PC-3 (cell line): ENCODE results near the gene PAK3. TPM values are rescaled to one million over a fixed set of nuclear protein-coding genes. Genes with fewer than 3 reads are reported as not detected.

ENCODE experiments used
- ATAC-seq: fragments of 200-7000 bp; cut with Tn5 transposase; 2 replicates; pipeline ENCODE4 v1.9.1; 2020; ENCODE audit warnings: mild to moderate bottlenecking, moderate library complexity
- BruUV-seq: library from RNA; stranded (reverse); fragments of 400-500 nt; replicated peaks from 2 replicates; lab custom pipeline; 2021; lab: Mats Ljungman, UMichigan
- CTCF ChIA-PET: fragments of 300-600 bp; sonication (Branson Sonifier 250); formaldehyde crosslinking; loops from one replicate; lab custom pipeline; 2022; ENCODE audit warnings: antibody characterized with exemption; lab: Charles Lee
- POLR2A ChIA-PET: fragments of 300-600 bp; sonication (Branson Sonifier 250); formaldehyde crosslinking; loops from one replicate; lab custom pipeline; 2022; ENCODE audit warnings: antibody characterized with exemption; ENCODE audit not compliant: unreplicated experiment; lab: Charles Lee
- DNase-seq: peaks from one replicate; pipeline ENCODE4 v3.0.0-alpha.2; 2015
- H2AFZ ChIP-seq: fragments of 300-600 bp; sonication (generic); 2 replicates; pipeline ENCODE4 v1.6.0; 2016; ENCODE audit warnings: antibody characterized with exemption, low read length
- H3F3A ChIP-seq: fragments of 300-600 bp; sonication (generic); one replicate; pipeline ENCODE4 v1.6.0; 2017; ENCODE audit warnings: antibody characterized with exemption, low read length, control low read depth, mild to moderate bottlenecking; ENCODE audit not compliant: unreplicated experiment
- H3K27ac ChIP-seq: fragments of 300-600 bp; sonication (generic); 2 replicates; pipeline ENCODE4 v1.5.1; 2016; ENCODE audit warnings: mild to moderate bottlenecking, low read length
- H3K27me3 ChIP-seq: fragments of 300-600 bp; sonication (generic); 2 replicates; pipeline ENCODE4 v1.6.1; 2016; ENCODE audit warnings: low read length, mixed read lengths
- H3K36me3 ChIP-seq: fragments of 300-600 bp; sonication (generic); 2 replicates; pipeline ENCODE4 v1.6.1; 2016; ENCODE audit warnings: low read depth, mixed run types, low read length, mixed read lengths
- H3K4me1 ChIP-seq: fragments of 300-600 bp; sonication (generic); 2 replicates; pipeline ENCODE4 v1.5.1; 2016; ENCODE audit warnings: low read length; ENCODE audit not compliant: insufficient read depth
- H3K4me2 ChIP-seq: fragments of 300-600 bp; sonication (generic); 2 replicates; pipeline ENCODE4 v1.6.0; 2016; ENCODE audit warnings: low read length
- H3K4me3 ChIP-seq: fragments of 300-600 bp; sonication (generic); 2 replicates; pipeline ENCODE4 v1.5.1; 2016; ENCODE audit warnings: mild to moderate bottlenecking, low read length, mixed read lengths
- H3K79me2 ChIP-seq: fragments of 300-600 bp; sonication (generic); 2 replicates; pipeline ENCODE4 v1.6.1; 2017; ENCODE audit warnings: low read length, mixed read lengths
- H3K9ac ChIP-seq: fragments of 300-600 bp; sonication (generic); 2 replicates; pipeline ENCODE4 v1.6.0; 2016; ENCODE audit warnings: mild to moderate bottlenecking, low read length
- H3K9me2 ChIP-seq: fragments of 300-600 bp; sonication (generic); replicated peaks from 2 replicates; pipeline ENCODE4 v1.6.1; 2016; ENCODE audit warnings: mixed run types, low read length, mixed read lengths
- H3K9me3 ChIP-seq: fragments of 300-600 bp; sonication (generic); 2 replicates; pipeline ENCODE4 v1.6.1; 2016; ENCODE audit warnings: low read length, mixed read lengths
- H4K20me1 ChIP-seq: fragments of 300-600 bp; sonication (generic); 2 replicates; pipeline ENCODE4 v1.6.1; 2016; ENCODE audit warnings: low read length, mixed read lengths
- EZH2 ChIP-seq: fragments of 300-600 bp; sonication (generic); IDR thresholded peaks from one replicate; pipeline ENCODE4 v1.6.1; 2017; ENCODE audit warnings: antibody characterized with exemption, mild to moderate bottlenecking, low read length; ENCODE audit not compliant: unreplicated experiment
- EZH2phosphoT487 ChIP-seq: fragments of 300-600 bp; sonication (generic); IDR thresholded peaks from 2 replicates; pipeline ENCODE4 v1.6.1; 2018; ENCODE audit warnings: mild to moderate bottlenecking, antibody characterized with exemption, low read length, borderline replicate concordance
- intact Hi-C: fragments of 100-400 bp; cut with micrococcal nuclease; formaldehyde crosslinking; loops from 2 replicates; pipeline ENCODE4 v1.9.0; 2023
- total RNA-seq: library from RNA; depleted of rRNA; stranded (reverse); fragments of >200 nt; gene quantifications from 2 replicates; pipeline ENCODE4 v1.2.3, GENCODE V29; 2014
- TF ChIP-seq, protein P1 (sequence below): fragments of 300-600 bp; sonication (generic); conservative IDR thresholded peaks from 2 replicates; pipeline ENCODE4 v1.5.1; 2017; ENCODE audit warnings: antibody characterized with exemption, low read depth, mild to moderate bottlenecking, low read length

PAK3 gene
- total RNA-seq, 1 experiment from 2014 or later: 2.0 TPM

DNA sequence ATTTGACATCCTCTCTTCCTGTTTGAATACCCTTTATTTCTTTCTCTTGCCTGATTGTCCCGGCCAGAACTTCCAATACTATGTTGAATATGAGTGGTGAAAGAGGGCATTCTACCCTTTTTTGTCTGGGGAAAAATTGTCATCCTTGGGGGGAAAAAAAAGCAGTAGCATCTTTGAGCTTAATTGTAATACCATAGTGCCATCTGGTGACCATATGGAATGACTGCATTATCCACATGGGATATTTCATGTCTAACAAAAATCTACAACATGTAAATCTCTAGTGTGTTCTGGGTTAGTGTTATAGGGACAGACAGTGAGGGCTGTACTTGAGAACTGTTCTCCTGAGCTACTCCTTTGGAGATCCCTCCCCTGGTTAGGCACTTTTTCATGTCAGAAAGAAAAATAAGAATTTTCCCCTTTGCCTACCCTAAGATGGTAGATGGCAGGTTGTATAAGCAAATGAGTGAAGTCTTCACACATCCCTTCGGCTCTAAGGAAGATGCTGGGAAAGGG lies 148.3 kb downstream of the PAK3 start:
- peaks cover 24% of the 10 kb centered on the region for H3K27me3 ChIP-seq
- POLR2A ChIA-PET: no interaction called here
- no peaks in the 10 kb centered on the region for H3K79me2 ChIP-seq
- H2AFZ ChIP-seq: no peak overlapping the region
- H3K36me3 ChIP-seq: no peaks in the 10 kb centered on the region
- no peak overlapping the region for H3K27ac ChIP-seq
- H4K20me1 ChIP-seq: no peaks in the 10 kb centered on the region
- BruUV-seq: no TSS peak
- no peak overlapping the region for H3K9ac ChIP-seq
- no peaks in the 10 kb centered on the region for H3K4me1 ChIP-seq
- ATAC-seq (no peak), DNase-seq (peak; percentile 10)
- TF ChIP-seq, protein P1, sequence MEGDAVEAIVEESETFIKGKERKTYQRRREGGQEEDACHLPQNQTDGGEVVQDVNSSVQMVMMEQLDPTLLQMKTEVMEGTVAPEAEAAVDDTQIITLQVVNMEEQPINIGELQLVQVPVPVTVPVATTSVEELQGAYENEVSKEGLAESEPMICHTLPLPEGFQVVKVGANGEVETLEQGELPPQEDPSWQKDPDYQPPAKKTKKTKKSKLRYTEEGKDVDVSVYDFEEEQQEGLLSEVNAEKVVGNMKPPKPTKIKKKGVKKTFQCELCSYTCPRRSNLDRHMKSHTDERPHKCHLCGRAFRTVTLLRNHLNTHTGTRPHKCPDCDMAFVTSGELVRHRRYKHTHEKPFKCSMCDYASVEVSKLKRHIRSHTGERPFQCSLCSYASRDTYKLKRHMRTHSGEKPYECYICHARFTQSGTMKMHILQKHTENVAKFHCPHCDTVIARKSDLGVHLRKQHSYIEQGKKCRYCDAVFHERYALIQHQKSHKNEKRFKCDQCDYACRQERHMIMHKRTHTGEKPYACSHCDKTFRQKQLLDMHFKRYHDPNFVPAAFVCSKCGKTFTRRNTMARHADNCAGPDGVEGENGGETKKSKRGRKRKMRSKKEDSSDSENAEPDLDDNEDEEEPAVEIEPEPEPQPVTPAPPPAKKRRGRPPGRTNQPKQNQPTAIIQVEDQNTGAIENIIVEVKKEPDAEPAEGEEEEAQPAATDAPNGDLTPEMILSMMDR: peak; percentile 60; the same call in 1 of the 2 replicates
- TF ChIP-seq EZH2phosphoT487: no peak
- TF ChIP-seq EZH2: no peak
- CTCF ChIA-PET: interaction anchor here (1.1 to 1.5 kb wide), 2 partner anchors 391 to 408 kb away, joined by 3 to 8 read pairs; no protein-coding TSS in a partner anchor
- no peaks in the 10 kb centered on the region for H3K9me3 ChIP-seq
- no peaks in the 10 kb centered on the region for H3F3A ChIP-seq
- intact Hi-C loops: loop anchor here (1.0 to 5.0 kb wide), 5 partner anchors 80 to 792 kb away; no protein-coding TSS in a partner anchor
- no peaks in the 10 kb centered on the region for H3K9me2 ChIP-seq
- H3K4me2 ChIP-seq: no peak overlapping the region
- no peak overlapping the region for H3K4me3 ChIP-seq

GRCh38 chrX:111254896-111255693 lies 159.1 kb downstream of the PAK3 start:
- no peaks in the 10 kb centered on the region for H3K27me3 ChIP-seq
- H3K27ac ChIP-seq: no peak overlapping the region
- no peak for ATAC-seq
- POLR2A ChIA-PET: no interaction called here
- H3K9me3 ChIP-seq: no peaks in the 10 kb centered on the region
- no peaks in the 10 kb centered on the region for H3F3A ChIP-seq
- H3K9ac ChIP-seq: no peak overlapping the region
- H3K9me2 ChIP-seq: no peaks in the 10 kb centered on the region
- no peaks in the 10 kb centered on the region for H3K79me2 ChIP-seq
- DNase-seq: peak; percentile 36
- no peaks in the 10 kb centered on the region for H3K4me1 ChIP-seq
- no peaks in the 10 kb centered on the region for H3K36me3 ChIP-seq
- TF ChIP-seq EZH2phosphoT487: no peak
- no peak for TF ChIP-seq EZH2
- TF ChIP-seq, protein P1: no peak
- no peak overlapping the region for H2AFZ ChIP-seq
- no peak overlapping the region for H3K4me2 ChIP-seq
- H4K20me1 ChIP-seq: no peaks in the 10 kb centered on the region
- no peak overlapping the region for H3K4me3 ChIP-seq
- CTCF ChIA-PET: no interaction called here
- intact Hi-C loops: no loop called here
- BruUV-seq: no TSS peak

GRCh38 chrX:111257733-111258132 lies 161.7 kb downstream of the PAK3 start:
- Histone ChIP-seq H3K4me2 (no peak overlapping the region), H3K79me2 (no peaks in the 10 kb centered on the region), H3K9me3 (no peaks in the 10 kb centered on the region), H3K4me1 (no peaks in the 10 kb centered on the region), H2AFZ (no peak overlapping the region), H3F3A (no peaks in the 10 kb centered on the region), H3K27ac (no peak overlapping the region), H3K36me3 (no peaks in the 10 kb centered on the region), H3K9me2 (no peaks in the 10 kb centered on the region), H4K20me1 (no peaks in the 10 kb centered on the region), H3K9ac (no peak overlapping the region), H3K27me3 (no peaks in the 10 kb centered on the region), H3K4me3 (no peak overlapping the region)
- ChIA-PET CTCF (no interaction called here), POLR2A (interaction anchor here (0.5 kb wide), 1 partner anchor 1196 kb away, joined by 5 read pairs; no protein-coding TSS in a partner anchor)
- intact Hi-C loops: no loop called here
- BruUV-seq: no TSS peak
- DNase-seq: no peak
- ATAC-seq: no peak
- no peak for TF ChIP-seq EZH2phosphoT487
- TF ChIP-seq EZH2: no peak
- TF ChIP-seq, protein P1: no peak
